H9 (cell line): ENCODE measurements around the gene MCAT. TPM values are rescaled to one million over a fixed set of nuclear protein-coding genes. Genes with fewer than 3 reads are reported as not detected.

Experiments
- DNase-seq: peaks from one replicate; pipeline ENCODE4 v3.0.0-alpha.2; 2017
- H2AFZ ChIP-seq: one replicate; pipeline ENCODE4 v1.6.1; 2013; ENCODE audit warnings: mild to moderate bottlenecking, low read length, control low read depth, moderate library complexity
- H2AK5ac ChIP-seq: 2 replicates; pipeline ENCODE4 v1.6.1; 2013; ENCODE audit warnings: low read length, control low read depth, mixed read lengths; ENCODE audit not compliant: insufficient read length
- H2BK120ac ChIP-seq: one replicate; pipeline ENCODE4 v1.6.1; 2013; ENCODE audit warnings: low read depth, mild to moderate bottlenecking, low read length, control low read depth, inconsistent platforms; ENCODE audit not compliant: poor library complexity, severe bottlenecking
- H2BK12ac ChIP-seq: 2 replicates; pipeline ENCODE4 v1.6.1; 2013; ENCODE audit warnings: low read length, control low read depth, mixed read lengths, low read depth; ENCODE audit not compliant: insufficient read length
- H2BK15ac ChIP-seq: 2 replicates; pipeline ENCODE4 v1.6.1; 2013; ENCODE audit warnings: low read depth, low read length, control low read depth
- H2BK20ac ChIP-seq: one replicate; pipeline ENCODE4 v1.6.1; 2013; ENCODE audit warnings: low read depth, mild to moderate bottlenecking, low read length, control low read depth, inconsistent platforms; ENCODE audit not compliant: poor library complexity, severe bottlenecking
- H2BK5ac ChIP-seq: 2 replicates; pipeline ENCODE4 v1.6.1; 2013; ENCODE audit warnings: low read length, control low read depth, mixed read lengths; ENCODE audit not compliant: insufficient read length
- H3K14ac ChIP-seq: 2 replicates; pipeline ENCODE4 v1.6.1; 2013; ENCODE audit warnings: low read length, control low read depth; ENCODE audit not compliant: insufficient read depth
- H3K18ac ChIP-seq: 2 replicates; pipeline ENCODE4 v1.6.1; 2013; ENCODE audit warnings: low read depth, mild to moderate bottlenecking, mixed read lengths, low read length, control low read depth; ENCODE audit not compliant: insufficient read length
- H3K23ac ChIP-seq: 2 replicates; pipeline ENCODE4 v1.6.1; 2013; ENCODE audit warnings: low read length, control low read depth, mixed read lengths, low read depth; ENCODE audit not compliant: insufficient read length
- H3K23me2 ChIP-seq: 2 replicates; pipeline ENCODE4 v1.6.1; 2013; ENCODE audit warnings: low read depth, mild to moderate bottlenecking, mixed read lengths, low read length, control low read depth; ENCODE audit not compliant: insufficient read length, poor library complexity, severe bottlenecking
- H3K27ac ChIP-seq: 2 replicates; pipeline ENCODE4 v1.5.1; 2013; ENCODE audit warnings: low read length, control low read depth, mixed read lengths, low read depth; ENCODE audit not compliant: insufficient read length
- H3K27me3 ChIP-seq: 2 replicates; pipeline ENCODE4 v1.6.1; 2013; ENCODE audit warnings: low read length, control low read depth, inconsistent platforms; ENCODE audit not compliant: insufficient read depth
- H3K4ac ChIP-seq: 2 replicates; pipeline ENCODE4 v1.6.1; 2013; ENCODE audit warnings: low read depth, mild to moderate bottlenecking, control low read depth, inconsistent platforms, low read length, moderate library complexity
- H3K4me1 ChIP-seq: 2 replicates; pipeline ENCODE4 v1.6.1; 2013; ENCODE audit warnings: low read length, control low read depth, inconsistent platforms; ENCODE audit not compliant: insufficient read depth
- H3K4me2 ChIP-seq: 2 replicates; pipeline ENCODE4 v1.6.1; 2013; ENCODE audit warnings: low read length, control low read depth, mixed read lengths; ENCODE audit not compliant: insufficient read length, insufficient read depth
- H3K56ac ChIP-seq: 2 replicates; pipeline ENCODE4 v1.6.1; 2013; ENCODE audit warnings: low read depth, mild to moderate bottlenecking, mixed read lengths, low read length, control low read depth; ENCODE audit not compliant: insufficient read length
- H3K79me1 ChIP-seq: 2 replicates; pipeline ENCODE4 v1.6.1; 2013; ENCODE audit warnings: low read depth, mild to moderate bottlenecking, moderate library complexity, low read length, control low read depth, inconsistent platforms; ENCODE audit not compliant: insufficient read depth, poor library complexity, severe bottlenecking
- H3K79me2 ChIP-seq: 2 replicates; pipeline ENCODE4 v1.6.1; 2013; ENCODE audit warnings: low read length, control low read depth, inconsistent platforms; ENCODE audit not compliant: insufficient read depth
- H3K9ac ChIP-seq: 2 replicates; pipeline ENCODE4 v1.6.1; 2013; ENCODE audit warnings: low read length, control low read depth, mixed read lengths; ENCODE audit not compliant: insufficient read length; ENCODE audit errors: extremely low read depth
- H3K9me3 ChIP-seq: one replicate; pipeline ENCODE4 v1.6.1; 2013; ENCODE audit warnings: low read depth, low read length, inconsistent platforms; ENCODE audit not compliant: control insufficient read depth
- H3T11ph ChIP-seq: one replicate; pipeline ENCODE4 v1.6.1; 2013; ENCODE audit warnings: mild to moderate bottlenecking, low read length, control low read depth, inconsistent platforms
- H4K20me1 ChIP-seq: one replicate; pipeline ENCODE4 v1.6.1; 2013; ENCODE audit not compliant: control insufficient read depth, insufficient read length, insufficient read depth
- H4K5ac ChIP-seq: 2 replicates; pipeline ENCODE4 v1.6.1; 2013; ENCODE audit warnings: low read depth, mild to moderate bottlenecking, mixed read lengths, low read length, control low read depth; ENCODE audit not compliant: insufficient read length
- H4K8ac ChIP-seq: replicated peaks from 2 replicates; pipeline ENCODE4 v1.6.1; 2013; ENCODE audit warnings: low read length, control low read depth, mixed read lengths, low read depth; ENCODE audit not compliant: insufficient read length
- H4K91ac ChIP-seq: 2 replicates; pipeline ENCODE4 v1.6.1; 2013; ENCODE audit warnings: low read depth, mild to moderate bottlenecking, moderate library complexity, mixed read lengths, low read length, control low read depth; ENCODE audit not compliant: insufficient read length
- H3K27ac Mint-ChIP-seq, 3 experiments: 2 replicates in 2 of 3; 3 replicates in 1 of 3; pipeline ENCODE4 v1.8.0; 2020 to 2021; ENCODE audit warnings: mixed read lengths in 3 of 3, mild to moderate bottlenecking in 1 of 3, moderate library complexity in 1 of 3
- H3K27me3 Mint-ChIP-seq: 2 replicates; pipeline ENCODE4 v1.8.0; 2021; ENCODE audit warnings: low read depth, mild to moderate bottlenecking, moderate library complexity, mixed read lengths
- H3K36me3 Mint-ChIP-seq, 3 experiments: 2 replicates in 2 of 3; 3 replicates in 1 of 3; pipeline ENCODE4 v1.8.0; 2020 to 2021; ENCODE audit warnings: low read depth in 3 of 3, mixed read lengths in 3 of 3; ENCODE audit not compliant: insufficient read depth in 1 of 3
- H3K4me1 Mint-ChIP-seq, 2 experiments: 2 replicates each; pipeline ENCODE4 v1.8.0; 2020; ENCODE audit warnings: mixed read lengths in 2 of 2
- H3K4me3 Mint-ChIP-seq, 2 experiments: 2 replicates in 1 of 2; 3 replicates in 1 of 2; pipeline ENCODE4 v1.8.0; 2020 to 2021; ENCODE audit warnings: mild to moderate bottlenecking in 2 of 2, mixed read lengths in 2 of 2, moderate library complexity in 1 of 2
- H3K9me3 Mint-ChIP-seq, 2 experiments: 2 replicates in 1 of 2; 3 replicates in 1 of 2; pipeline ENCODE4 v1.8.0; 2020; ENCODE audit warnings: mild to moderate bottlenecking in 2 of 2, mixed read lengths in 2 of 2, moderate library complexity in 1 of 2
- CTCF ChIP-seq: fragments of 200-600 bp; sonication (generic); conservative IDR thresholded peaks from 3 replicates; pipeline ENCODE4 v1.8.0; 2021; ENCODE audit warnings: antibody characterized with exemption, mild to moderate bottlenecking
- WGBS: extraction: QIAGEN DNeasy Blood & Tissue Kit; methylation state at CpG from one replicate; pipeline ENCODE4 v1.1.7; 2013; ENCODE audit warnings: missing lambda C conversion rate, low lambda C conversion rate, mixed read lengths; ENCODE audit not compliant: insufficient read length; ENCODE audit errors: extremely low coverage; 5-methylcytosine and 5-hydroxymethylcytosine counted together
- total RNA-seq: library from RNA; stranded (reverse); gene quantifications from 2 replicates; pipeline ENCODE4 v1.2.1, GENCODE V29; 2021

Gene MCAT
- total RNA-seq, 1 experiment from 2014 or later = 20.3 TPM

- no peak overlapping the region for H2BK15ac ChIP-seq
- H3K4me2 ChIP-seq = no peak overlapping the region
- H2BK12ac ChIP-seq = no peak overlapping the region
- H3K27ac ChIP-seq = no peak overlapping the region
- H2AK5ac ChIP-seq = no peak overlapping the region
- no peak overlapping the region for H4K8ac ChIP-seq
- no peaks in the 10 kb centered on the region for H3K79me1 ChIP-seq
- H3K23ac ChIP-seq = no peak overlapping the region
- Mint-ChIP-seq H3K27me3 (peaks cover 6% of the 10 kb centered on the region), H3K27ac (no peak overlapping the region), H3K4me1 (peaks cover 9 to 22% of the 10 kb centered on the region in 2 experiments), H3K9me3 (no peaks in the 10 kb centered on the region), H3K36me3 (peaks cover 0 to 4% (median 3%) of the 10 kb centered on the region in 3 experiments; a peak in 2 of 7 replicates), H3K4me3 (no peak overlapping the region)
- no peak overlapping the region for H3T11ph ChIP-seq
- H4K5ac ChIP-seq = no peak overlapping the region
- no peak overlapping the region for H3K14ac ChIP-seq
- no CpG with 5 or more reads among the region's 5 CpGs for WGBS
- H2BK120ac ChIP-seq = no peak overlapping the region
- H3K18ac ChIP-seq = no peak overlapping the region
- no peak overlapping the region for H4K91ac ChIP-seq
- H2AFZ ChIP-seq = no peak overlapping the region
- TF ChIP-seq CTCF = no peak
- DNase-seq = no peak
- H3K4me1 ChIP-seq = no peaks in the 10 kb centered on the region
- H4K20me1 ChIP-seq = no peaks in the 10 kb centered on the region
- H2BK20ac ChIP-seq = no peak overlapping the region
- H3K9me3 ChIP-seq = no peaks in the 10 kb centered on the region
- no peaks in the 10 kb centered on the region for H3K23me2 ChIP-seq
- H3K56ac ChIP-seq = no peak overlapping the region
- no peak overlapping the region for H3K4ac ChIP-seq
- no peak overlapping the region for H3K9ac ChIP-seq
- H3K79me2 ChIP-seq = no peaks in the 10 kb centered on the region
- no peak overlapping the region for H2BK5ac ChIP-seq
- no peaks in the 10 kb centered on the region for H3K27me3 ChIP-seq
These were observed 16.6 kb downstream of the MCAT start for GRCh38 chr22:43126501-43127165.
